GM19372 (cell line): ENCODE results near the gene MYOD1.

ENCODE experiments used
- ATAC-seq: cut with Tn5 transposase; IDR thresholded peaks from one replicate; pipeline ENCODE4 v1.9.1; 2021; ENCODE audit warnings: mild to moderate bottlenecking, low read depth, moderate library complexity; ENCODE audit not compliant: unreplicated experiment

MYOD1 gene

GRCh38 chr11:17748044-17748443, 28.7 kb downstream of the MYOD1 start:
- ATAC-seq, result no peak

- ATAC-seq, result no peak
Observed at GRCh38 chr11:17748761-17749721, 29.7 kb downstream of the MYOD1 start.

GRCh38 chr11:17750013-17750800, 30.8 kb downstream of the MYOD1 start:
- no peak for ATAC-seq

- no peak for ATAC-seq
Observed at GRCh38 chr11:17750801-17751165, 31.4 kb downstream of the MYOD1 start.

GRCh38 chr11:17751558-17751957, 32.2 kb downstream of the MYOD1 start:
- ATAC-seq, result no peak

GRCh38 chr11:17752144-17752543, 32.8 kb downstream of the MYOD1 start:
- ATAC-seq, result no peak

- no peak for ATAC-seq
Observed at GRCh38 chr11:17753153-17753552, 33.8 kb downstream of the MYOD1 start.

- ATAC-seq, result no peak
Observed at GRCh38 chr11:17753641-17754040, 34.3 kb downstream of the MYOD1 start.

GRCh38 chr11:17755891-17756290, 36.5 kb downstream of the MYOD1 start:
- no peak for ATAC-seq

- ATAC-seq, result peak; percentile 86
Observed at GRCh38 chr11:17760102-17761029, 41.0 kb downstream of the MYOD1 start.

- no peak for ATAC-seq
Observed at GRCh38 chr11:17762309-17762974, 43.1 kb downstream of the MYOD1 start.

GRCh38 chr11:17763244-17763643, 43.9 kb downstream of the MYOD1 start:
- no peak for ATAC-seq

- no peak for ATAC-seq
Observed at GRCh38 chr11:17763703-17764102, 44.3 kb downstream of the MYOD1 start.

GRCh38 chr11:17764446-17765218, 45.3 kb downstream of the MYOD1 start:
- no peak for ATAC-seq

- ATAC-seq, result no peak
Observed at GRCh38 chr11:17765356-17766072, 46.1 kb downstream of the MYOD1 start.

GRCh38 chr11:17766073-17766359, 46.6 kb downstream of the MYOD1 start:
- no peak for ATAC-seq

- ATAC-seq, result no peak
Observed at GRCh38 chr11:17766590-17766989, 47.2 kb downstream of the MYOD1 start.

- no peak for ATAC-seq
Observed at GRCh38 chr11:17767301-17767885, 48.0 kb downstream of the MYOD1 start.
